ENCODE data around the gene TCF15.

GRCh38 chr20:645318-646106 lies 35.4 kb upstream of the TCF15 start:
- TF ChIP-seq CTCF (IDR thresholded peaks at IDR 0.05) (peak; percentile 87 to 96 (median 92)), POLR2A (IDR thresholded peaks at IDR 0.05) (no peak), EP300 (IDR thresholded peaks at IDR 0.05) (no peak)
